ENCODE measurements around the gene TMPRSS3.

The TMPRSS3 gene

DNA sequence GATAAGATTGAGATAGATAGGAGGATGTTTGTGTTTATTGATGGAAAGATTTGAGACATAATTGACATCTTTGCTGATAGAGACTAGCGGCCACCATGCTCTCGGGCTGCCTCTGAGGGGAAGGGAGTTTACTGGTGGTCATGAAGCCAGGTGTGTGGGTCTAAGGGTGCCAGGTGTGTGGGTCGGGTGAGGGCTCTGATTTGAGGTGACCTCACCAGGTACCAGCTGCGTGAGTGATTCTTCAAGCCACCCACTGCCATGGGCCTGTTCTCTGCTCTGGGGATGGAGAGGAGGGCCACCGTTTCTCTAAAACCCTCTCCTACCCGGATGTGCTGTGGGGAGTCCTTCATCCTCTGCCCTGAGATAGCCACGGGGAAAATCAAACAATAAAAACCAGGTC lies 11.0 kb upstream of the TMPRSS3 start:
- no peak for DNase-seq

DNA sequence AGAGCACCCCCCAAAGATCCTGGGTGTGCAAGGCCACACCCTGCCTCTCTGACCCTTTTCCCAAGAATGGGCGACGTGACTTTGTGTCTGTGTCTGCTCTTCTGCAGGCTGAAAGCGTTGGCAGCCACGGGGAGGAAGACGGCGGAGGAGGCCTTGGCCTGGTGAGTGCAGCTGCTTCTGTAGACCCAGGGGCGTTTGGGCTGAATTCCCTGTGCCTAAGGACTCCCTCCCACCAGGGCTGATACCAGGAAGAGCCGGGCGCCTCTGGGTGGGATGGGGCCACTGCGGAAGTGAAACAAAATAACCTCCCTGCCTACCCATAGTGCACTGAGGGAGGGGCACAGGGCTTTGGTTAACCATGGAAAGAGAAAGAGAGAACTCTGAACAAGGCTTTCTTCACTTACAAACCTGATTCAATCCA lies 10.4 kb upstream of the TMPRSS3 start:
- no peak for DNase-seq

DNA sequence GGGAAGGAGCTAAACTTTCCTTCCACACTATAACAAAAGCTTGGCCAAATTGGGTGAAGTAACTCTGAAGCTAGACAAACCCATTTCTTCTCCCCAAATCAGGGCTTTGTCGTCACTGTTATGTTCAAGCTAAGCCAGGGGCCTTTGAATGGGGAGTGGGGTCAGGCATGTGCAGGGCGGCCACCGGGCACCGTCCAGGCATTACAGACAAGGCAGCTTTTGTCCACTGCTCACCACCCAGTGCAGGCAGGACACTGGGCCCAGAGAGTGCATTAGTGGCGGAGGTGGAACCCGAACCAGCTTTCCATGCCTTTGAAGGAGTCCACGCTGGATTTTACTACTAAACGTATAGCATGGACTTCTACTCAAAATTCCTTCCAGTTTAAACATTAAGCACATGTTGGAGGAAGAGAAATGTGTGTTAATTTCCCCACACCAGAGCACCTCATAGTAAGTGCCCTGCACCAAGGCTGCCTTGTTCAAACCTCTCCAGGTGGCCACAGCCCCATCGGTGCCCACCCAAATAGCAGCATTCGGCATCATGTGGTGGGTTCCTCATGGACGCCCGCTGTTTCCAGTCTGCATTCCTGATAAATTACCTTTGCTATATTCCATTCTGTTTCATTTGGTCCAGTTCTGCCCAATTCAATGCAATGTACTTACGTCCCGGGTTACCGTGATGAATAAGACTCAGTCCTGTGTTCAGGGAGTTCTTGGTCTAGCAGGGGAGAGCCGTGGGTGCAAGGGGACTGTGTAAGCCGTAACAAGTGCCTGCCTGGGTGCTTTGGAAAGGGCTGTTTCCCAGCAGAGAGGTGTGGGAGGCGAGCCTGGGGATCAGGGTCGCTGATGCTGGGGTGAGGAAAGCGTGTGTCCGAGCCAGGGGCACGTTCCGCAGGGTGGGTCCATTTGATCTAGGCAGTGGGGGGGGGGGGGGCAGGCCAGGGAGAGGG lies 9.5 kb upstream of the TMPRSS3 start:
- DNase-seq = no peak

DNA sequence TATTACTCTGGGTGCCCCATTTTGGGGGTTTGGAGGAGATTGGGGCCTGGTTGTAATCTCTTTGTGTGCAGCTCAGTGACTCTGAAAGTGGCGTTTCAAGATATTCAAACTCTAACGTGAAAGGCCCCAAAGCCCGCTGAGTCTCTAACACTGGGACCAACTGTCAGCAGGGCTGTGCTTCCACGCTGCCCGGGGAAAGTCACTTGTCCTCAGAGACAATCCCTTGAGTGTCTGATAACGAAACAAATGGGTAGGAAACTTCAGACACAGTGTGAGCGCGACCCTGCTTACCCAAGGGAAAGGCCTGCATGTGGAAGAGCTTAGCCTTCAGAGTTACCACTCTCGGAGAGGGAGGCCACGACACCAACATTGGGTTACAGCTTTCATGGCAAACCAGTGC lies 8.7 kb upstream of the TMPRSS3 start:
- DNase-seq = no peak

DNA sequence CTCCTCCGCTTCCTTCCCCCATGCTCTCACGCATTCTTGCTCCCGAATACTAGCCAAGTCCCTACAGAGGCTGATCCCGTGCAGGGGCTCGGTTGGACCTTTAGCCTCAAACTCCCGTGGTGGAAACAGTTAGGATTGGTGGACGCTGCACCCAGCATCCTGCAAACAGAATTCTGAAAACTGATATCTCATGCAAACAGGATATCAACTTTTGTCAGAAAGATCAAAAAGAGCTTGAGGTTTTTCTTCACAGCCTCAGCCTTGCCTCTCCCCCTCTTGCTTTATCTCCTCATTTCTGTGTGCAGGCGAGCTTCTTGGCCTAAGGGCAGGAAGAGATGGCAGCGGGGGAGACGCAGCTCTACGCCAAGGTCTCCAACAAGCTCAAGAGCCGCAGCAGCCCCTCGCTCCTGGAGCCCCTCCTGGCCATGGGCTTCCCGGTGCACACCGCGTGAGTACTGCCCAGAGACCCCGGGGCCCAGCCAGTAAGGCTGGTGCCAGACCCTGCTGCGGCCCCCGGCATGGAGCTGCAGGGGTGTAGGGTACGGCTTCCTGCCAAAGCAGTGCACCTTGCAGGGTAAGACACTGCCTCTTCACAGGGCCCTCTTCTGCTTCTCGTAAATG lies 7.9 kb upstream of the TMPRSS3 start, which contains the start of gene UBASH3A:
TSS of gene UBASH3A (plus strand) at position 292 of the 621 bp plus-strand sequence. CDS start at position 336, 44 bp downstream.
- no peak for DNase-seq

DNA sequence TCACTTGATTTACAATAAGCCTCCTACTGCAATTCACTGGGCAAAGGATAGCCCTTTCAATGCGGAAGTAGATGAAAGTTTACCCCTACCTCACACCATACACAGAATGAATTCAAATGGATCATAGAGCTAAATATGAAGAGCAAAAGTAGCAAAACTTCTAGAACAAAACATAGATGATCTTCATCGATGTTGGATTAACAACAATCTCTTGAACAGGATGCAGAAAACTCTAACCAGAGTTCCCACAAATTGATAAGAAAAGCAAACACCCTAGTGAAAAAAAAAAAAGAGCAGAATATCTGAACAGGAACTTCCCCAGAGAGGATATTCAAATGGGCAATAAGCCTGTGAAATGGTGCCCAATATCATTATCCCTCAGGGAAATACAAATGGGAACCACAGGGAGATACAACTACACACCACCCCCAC lies 6.0 kb upstream of the TMPRSS3 start:
- no peak for DNase-seq

DNA sequence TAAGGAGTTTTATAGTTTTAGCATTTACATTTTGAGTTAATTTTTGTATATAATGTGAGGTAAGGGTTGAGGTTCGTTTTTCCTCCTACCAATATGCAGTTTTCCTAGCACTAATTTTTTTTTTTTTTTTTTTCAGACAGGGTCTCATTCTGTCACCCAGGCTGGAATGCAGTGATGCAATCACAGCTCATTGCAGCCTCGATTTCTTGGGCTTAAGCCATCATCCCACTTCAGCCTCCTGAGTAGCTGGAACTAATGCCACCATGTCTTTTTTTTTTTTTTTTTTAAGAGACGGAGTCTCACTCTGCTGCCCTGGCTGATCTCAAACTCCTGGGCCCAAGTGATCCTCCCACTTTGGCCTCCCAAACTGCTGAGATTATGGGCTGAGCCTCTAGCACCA lies 5.3 kb upstream of the TMPRSS3 start:
- DNase-seq = no peak

DNA sequence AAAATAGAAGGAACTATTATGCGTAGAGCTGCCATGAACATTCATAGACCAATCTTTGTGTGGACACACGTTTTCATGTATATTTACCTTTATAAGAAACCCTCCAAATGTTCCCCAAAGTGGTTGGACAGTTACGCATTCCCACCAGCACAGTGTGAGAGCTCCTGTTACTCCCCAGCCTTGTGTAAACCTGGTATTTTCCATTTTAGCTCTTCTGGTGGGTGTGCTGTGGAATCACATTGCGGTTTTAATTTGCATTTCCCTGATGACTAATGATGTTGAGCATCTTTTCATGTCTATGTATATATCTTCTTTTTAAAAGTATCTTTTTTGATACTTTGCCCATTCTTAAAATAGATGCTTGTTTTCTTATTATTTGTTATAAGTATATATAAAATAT lies 4.7 kb upstream of the TMPRSS3 start:
- DNase-seq = no peak

DNA sequence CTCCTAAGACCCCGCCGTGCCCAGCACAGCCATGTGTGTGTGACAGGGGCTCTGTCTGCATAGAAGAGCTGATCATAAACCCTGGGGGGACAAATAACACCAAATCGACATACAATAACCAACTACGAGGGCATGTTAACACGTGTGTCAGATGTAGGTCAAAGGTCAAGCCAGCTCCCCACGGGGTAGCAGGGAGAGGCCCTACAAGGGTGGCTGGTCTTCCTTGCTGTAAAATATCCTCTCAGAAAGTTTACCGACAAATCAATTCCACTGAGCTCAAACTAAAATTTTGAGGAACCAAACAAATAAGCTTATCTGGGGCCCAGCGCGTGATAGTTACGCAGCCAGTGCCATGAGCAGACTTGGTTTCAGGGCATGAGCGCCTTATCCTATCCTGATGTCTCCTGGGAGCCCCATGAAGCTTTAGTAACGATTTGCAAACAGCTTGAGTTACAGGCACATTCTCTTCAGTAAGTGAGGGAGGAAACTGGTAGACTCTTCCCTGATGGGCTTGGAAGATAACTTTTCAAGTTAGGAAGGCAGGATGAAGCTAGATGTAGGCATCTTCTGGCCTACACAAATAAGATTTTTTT lies 2.7 kb upstream of the TMPRSS3 start:
- DNase-seq = no peak

DNA sequence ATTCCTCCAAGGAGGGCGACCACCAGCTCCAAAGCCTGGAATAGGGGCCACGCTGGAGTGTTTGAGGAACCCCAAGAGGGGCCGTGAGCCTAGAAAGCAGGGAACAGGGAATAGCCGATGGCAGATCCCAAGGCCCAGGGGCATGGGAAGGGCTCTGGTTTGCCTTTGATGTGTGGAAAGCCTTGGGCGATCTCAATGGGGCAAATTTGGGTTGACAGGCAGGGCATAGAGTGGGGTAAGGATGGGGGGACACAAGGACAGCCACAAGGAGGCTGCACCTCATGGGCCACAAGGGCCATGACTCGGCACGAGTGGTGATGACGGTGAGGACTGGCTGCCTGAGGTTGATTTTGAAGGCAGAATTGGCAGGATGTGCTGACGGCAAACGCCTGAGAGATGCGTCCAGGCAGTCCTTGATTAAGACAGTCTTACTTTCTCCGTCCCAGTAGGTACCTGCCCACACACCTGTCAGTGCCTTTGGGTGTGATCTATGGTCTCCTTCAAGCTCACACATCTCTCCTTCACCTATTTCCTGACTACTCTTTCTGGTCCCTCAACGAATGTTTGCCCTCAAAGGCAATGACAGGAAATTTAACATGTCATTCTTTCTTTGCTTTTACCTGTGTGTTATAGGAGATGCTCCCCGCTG lies 2.0 kb upstream of the TMPRSS3 start:
- DNase-seq = no peak

DNA sequence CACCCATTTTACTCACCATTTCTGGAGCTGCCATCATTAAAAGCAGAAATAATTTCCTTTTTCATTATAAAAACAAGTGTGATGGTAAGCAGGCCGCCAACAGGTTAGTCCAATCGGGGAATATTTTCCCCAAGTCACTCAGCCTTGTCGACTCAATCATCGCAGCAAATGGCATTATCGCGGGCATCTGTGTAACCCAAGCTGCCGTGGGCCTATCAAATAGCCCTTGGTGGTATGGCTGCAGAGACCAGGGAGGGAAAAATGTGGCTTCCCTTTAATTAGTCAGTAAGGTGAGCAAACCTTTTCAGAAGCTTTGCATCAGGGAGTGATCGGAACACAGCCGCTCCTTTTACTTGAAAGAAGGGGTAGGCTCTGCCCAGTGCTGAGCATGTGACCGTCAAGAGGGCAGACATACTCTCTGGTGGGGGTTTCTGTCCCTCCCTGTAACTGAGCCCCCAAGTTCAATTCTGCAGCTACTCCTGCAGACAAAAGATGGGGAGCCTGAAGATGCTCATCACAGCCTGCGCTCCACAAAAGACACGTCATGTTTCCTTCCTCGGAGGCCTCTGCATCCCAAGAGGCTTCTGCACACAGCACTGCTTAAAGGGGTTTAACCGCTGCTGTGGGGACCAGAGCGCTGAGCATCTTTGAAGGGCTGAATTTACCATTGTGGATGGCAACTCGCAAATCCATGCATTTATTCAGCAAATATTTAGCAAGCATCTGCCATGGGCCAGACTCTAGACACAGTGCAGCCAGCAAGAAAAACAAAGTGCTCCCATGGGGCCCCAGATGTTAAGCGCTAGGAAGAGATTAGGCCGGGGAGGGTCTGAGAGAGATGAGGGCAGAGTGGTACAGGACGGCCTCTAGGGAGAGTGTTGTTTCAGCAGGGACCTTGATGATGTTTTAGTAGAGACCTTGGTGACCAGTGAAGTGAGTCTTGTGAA lies 1.2 kb upstream of the TMPRSS3 start:
- no peak for DNase-seq

DNA sequence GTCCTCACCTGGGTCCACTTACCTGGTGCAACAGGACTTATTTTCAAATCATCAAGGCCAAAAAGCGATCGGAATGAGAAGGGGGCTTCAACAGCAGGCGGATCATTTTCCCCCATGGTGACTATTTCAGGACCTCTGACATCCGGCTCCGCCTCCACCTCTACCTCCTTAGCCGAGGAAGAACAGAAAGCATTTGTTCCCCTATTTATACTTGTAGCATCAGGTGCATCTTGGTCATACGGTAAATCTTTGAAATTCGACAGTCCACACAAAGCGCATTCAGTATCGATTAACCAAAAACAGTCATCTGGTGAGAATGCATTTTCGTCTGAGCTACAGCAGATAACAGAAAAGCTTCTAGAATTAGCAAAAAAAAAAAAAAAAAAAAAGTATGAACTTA lies 550 bp downstream of the TMPRSS3 start:
- DNase-seq = no peak

DNA sequence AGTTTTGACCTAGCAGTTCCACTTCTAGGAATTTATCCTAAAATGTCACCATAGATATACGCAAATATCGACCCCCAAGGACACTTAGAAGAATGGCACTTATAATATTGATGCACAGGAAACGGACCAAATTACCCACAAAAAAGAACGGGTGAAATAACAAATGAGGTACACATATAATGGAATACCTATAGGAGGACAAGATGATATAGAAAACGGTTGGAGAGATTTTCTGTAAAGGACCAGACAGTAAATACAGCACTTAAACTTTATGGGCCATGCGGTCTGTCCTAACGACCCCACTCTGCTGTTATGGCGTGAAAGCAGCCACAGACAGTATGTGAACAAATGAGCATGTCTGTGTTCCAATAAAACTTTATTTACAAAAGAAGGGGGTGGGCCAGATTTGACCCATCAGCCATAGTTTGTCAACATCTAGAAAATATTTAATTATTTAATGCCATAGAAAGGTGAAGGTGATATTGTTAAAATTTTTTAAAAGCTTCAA lies 2.4 kb downstream of the TMPRSS3 start:
- no peak for DNase-seq

DNA sequence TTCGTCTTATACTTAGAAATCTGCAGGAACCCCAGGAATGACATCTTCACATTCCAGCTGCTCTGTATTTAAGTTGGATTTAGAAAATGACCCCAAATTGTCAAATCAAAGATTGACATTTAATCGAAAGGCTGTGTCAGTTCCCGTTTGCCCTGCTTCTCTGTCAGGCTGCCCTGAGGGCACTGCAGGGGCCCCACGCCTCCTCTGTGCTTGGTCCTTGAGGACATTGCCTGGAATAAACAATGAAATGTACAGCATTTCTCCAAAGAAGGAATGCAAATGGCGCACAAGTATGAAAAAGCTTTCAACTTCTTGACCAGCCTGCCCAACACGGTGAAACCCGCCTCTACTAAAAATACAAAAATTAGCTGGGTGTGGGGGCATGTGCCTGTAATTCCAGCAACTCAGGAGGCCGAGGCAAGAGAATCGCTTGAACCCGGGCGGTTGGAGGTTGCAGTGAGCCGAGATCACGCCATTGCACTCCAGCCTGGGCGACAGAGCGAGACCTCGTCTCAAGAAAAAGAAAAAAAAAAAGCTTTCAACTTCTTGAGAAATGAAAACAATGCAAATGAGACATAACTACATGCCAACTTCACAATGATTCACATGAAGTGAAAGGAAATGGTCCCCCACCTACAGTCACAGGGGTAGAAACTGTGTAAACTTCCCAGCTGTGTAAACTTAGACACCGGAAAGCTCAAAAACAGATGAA lies 3.0 kb downstream of the TMPRSS3 start:
- no peak for DNase-seq

DNA sequence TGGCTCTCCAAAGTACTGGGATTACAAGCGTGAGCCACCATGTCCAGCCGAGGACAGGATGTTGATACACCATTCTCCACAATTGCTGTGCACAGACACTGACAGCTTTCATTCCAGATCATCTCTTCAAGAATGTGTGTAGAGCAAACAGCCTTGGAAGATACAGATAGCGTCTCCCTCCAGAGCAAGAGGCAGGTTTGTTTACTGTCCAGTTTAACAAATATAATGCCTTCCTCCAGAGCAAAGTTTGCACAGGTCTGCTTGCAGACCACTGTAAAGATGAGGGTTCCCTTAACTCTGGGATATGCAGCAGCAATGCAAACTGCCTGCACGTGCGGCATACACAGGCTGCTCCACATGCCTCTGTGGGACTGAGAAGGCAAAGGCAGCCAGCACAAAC lies 4.6 kb downstream of the TMPRSS3 start:
- no peak for DNase-seq

DNA sequence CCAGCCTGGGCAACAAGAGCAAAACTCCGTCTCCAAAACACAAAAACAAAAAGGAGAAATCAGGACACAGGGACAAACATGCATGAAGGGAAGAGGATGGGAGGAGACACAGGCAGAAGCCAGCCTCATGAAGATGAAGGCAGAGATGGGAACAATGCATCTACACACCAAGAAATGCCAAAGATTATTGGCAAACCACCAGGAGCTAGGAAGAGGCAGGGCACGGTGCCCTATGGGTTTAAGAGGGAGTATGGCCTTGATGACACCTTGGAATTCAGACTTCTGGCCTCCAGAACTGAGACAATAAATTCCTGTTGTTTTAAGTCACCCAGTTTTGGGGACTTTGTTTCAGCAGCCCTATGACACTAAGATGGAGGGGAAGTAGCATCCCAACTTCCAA lies 5.2 kb downstream of the TMPRSS3 start:
- DNase-seq = no peak

DNA sequence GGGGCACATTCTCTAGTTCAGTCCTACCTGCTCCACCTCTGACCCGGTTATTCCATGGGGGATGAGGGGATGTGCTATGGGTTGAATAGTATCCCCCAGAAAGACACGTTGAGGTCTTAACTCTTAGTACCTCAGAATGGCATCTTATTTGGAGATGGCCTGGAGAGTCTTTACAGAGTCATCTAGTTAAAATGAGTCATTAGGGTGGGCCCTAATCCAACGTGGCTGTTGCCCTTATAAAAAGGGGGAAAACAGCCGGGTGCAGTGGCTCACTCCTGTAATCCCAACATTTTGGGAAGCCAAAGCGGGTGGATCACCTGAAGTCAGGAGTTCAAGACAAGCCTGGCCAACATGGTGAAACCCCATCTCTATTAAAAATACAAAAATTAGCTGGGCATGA lies 5.7 kb downstream of the TMPRSS3 start:
- DNase-seq = no peak

DNA sequence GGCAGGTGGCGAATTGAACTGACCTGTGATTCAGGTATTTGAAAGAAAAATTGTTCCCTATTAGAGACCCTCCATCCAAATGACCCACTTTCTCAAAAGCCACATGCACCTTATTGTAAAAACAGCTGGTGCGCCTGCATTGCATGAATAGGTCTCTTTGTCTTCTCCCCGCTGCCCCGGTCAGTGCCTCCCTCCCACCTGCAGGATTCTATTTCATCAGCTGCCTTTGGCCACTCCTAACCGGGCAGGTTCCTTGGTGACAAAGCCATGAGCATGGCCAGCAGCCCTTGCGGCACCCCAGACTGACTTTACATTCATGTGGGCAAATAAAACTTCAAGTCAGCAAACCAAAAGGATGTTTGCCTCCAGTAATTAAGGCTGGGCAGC lies 6.4 kb downstream of the TMPRSS3 start:
- peak; percentile 72 for DNase-seq

DNA sequence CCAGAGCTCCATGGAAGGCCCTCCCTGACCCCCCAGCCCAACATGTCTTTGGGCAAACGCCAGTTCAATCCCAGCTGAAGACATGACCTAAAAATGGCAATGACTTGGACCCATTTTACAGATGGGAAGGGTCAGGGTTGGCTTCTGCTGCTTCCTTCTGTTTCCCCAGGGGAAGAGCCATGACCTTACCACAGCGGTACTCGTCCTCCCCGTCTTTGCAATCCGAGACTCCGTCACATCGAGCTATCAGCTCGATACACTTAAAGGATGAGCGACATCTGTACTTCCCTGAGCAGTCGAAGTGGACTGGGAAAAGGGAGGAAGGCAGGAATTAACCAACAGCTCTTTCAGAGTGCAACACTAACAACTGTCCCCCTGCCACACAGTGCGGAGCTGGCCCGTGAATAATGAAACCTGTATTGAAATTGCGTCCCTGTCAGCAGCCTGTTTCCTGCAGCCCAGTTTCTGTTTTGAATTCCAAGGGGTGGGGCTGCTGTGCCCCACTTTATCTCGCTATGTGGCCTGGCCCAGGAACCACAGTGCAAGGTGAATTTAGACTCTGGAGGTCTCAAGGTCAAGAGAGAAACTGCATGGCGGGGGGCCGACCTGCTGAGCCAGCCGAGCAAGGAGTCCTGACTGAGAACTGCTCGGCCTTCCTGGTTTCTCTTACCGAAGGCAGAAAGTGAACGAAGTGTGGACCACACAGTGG lies 7.0 kb downstream of the TMPRSS3 start:
- no peak for DNase-seq

DNA sequence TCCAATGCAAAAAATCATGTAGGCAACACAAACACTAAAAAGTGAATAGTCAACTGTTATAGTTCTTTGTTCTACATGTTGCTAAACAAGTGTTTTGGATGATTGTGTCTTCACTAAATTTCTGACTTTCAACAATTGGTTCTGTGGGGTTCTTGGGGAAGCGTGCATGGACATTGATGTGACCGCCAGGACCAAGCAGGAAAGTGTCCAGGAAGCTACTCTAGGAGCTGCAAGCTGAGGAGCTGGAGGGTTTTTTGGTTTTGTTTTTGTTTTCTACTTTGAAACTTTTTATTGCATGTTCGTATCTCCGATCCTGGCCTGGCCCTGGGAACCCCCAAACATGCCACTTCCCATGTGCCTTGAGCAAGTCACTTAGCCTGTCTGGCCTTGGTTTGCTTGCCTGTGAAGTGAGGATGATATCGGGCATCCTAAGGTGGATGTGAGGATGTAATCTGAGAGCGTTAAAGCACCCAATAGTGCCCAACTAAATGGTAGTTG lies 8.0 kb downstream of the TMPRSS3 start:
- DNase-seq = no peak
